B cell (primary cell): Measurements from ENCODE around the gene ROBO2. TPM values are rescaled to one million over a fixed set of nuclear protein-coding genes. Genes with fewer than 3 reads are reported as not detected.

Source experiments
- ATAC-seq: fragments of 200-7000 bp; cut with Tn5 transposase; one replicate; pipeline ENCODE4 v1.10.0; 2021; ENCODE audit warnings: low read depth, mild to moderate bottlenecking, moderate number of reproducible peaks, moderate library complexity
- CTCF ChIA-PET: fragments of 350-600 bp; sonication (Branson Sonifier 250); formaldehyde crosslinking; loops from one replicate; lab custom pipeline; 2021; ENCODE audit warnings: antibody characterized with exemption, inconsistent platforms; lab: Charles Lee
- POLR2A ChIA-PET: fragments of 350-600 bp; sonication (Branson Sonifier 250); formaldehyde crosslinking; loops from one replicate; lab custom pipeline; 2021; ENCODE audit warnings: antibody characterized with exemption; lab: Charles Lee
- DNase-seq: peaks from one replicate; pipeline ENCODE4 v3.0.0; 2013
- H2AFZ ChIP-seq: 2 replicates; pipeline ENCODE4 v1.6.1; 2012; ENCODE audit warnings: mild to moderate bottlenecking, low read depth, low read length; ENCODE audit not compliant: insufficient read depth, poor library complexity, severe bottlenecking
- H3K27ac ChIP-seq, 2 donors: 1 replicate in 1 of 2; 2 replicates in 1 of 2; pipeline ENCODE4 v1.5.1; 2012 to 2013; ENCODE audit warnings: low read length in 2 of 2, mild to moderate bottlenecking in 2 of 2, moderate library complexity in 1 of 2
- H3K27me3 ChIP-seq, 4 experiments: fragments of 200-600 bp in 1 of 4; sonication (generic) in 1 of 4; replicated peaks in 1 of 4; 1 replicate in 2 of 4; 2 replicates in 2 of 4; pipeline versions ENCODE4 v1.6.1 to v1.7.0; 2013 to 2016; ENCODE audit warnings: low read length in 3 of 4, mild to moderate bottlenecking in 2 of 4, mixed read lengths in 1 of 4, moderate library complexity in 1 of 4; ENCODE audit not compliant: insufficient read depth in 4 of 4, control insufficient read depth in 3 of 4; ENCODE audit errors: control extremely low read depth in 1 of 4
- H3K36me3 ChIP-seq, 2 experiments: replicated peaks in 1 of 2; 1 replicate in 1 of 2; 2 replicates in 1 of 2; pipeline versions ENCODE4 v1.6.1 to v1.7.1; 2013; ENCODE audit warnings: low read length in 1 of 2; ENCODE audit not compliant: insufficient read depth in 2 of 2, control insufficient read depth in 1 of 2; ENCODE audit errors: control extremely low read depth in 1 of 2, extremely low read depth in 1 of 2
- H3K4me1 ChIP-seq, 2 donors: fragments of 200-600 bp in 1 of 2; sonication (generic) in 1 of 2; 1 replicate in 1 of 2; 2 replicates in 1 of 2; pipeline versions ENCODE4 v1.5.1 to v1.6.1; 2013 to 2017; ENCODE audit warnings: low read length in 2 of 2; ENCODE audit not compliant: control insufficient read depth in 2 of 2, insufficient read depth in 2 of 2
- H3K4me2 ChIP-seq: replicated peaks from 2 replicates; pipeline ENCODE3; 2012; ENCODE audit warnings: mild to moderate bottlenecking, low read depth, low read length; ENCODE audit not compliant: poor library complexity, severe bottlenecking
- H3K4me3 ChIP-seq, 5 experiments: fragments of 200-600 bp in 1 of 5; sonication (generic) in 1 of 5; 1 replicate in 3 of 5; 2 replicates in 2 of 5; pipeline versions ENCODE4 v1.5.1 to v1.7.0; 2011 to 2016; ENCODE audit warnings: low read length in 4 of 5, mild to moderate bottlenecking in 4 of 5, low read depth in 2 of 5, control low read depth in 1 of 5, moderate library complexity in 1 of 5; ENCODE audit not compliant: insufficient read depth in 1 of 5; ENCODE audit errors: control extremely low read depth in 1 of 5, extremely low read depth in 1 of 5
- H3K79me2 ChIP-seq: fragments of 200-600 bp; sonication (generic); one replicate; pipeline ENCODE4 v1.6.0; 2016; ENCODE audit warnings: low read length; ENCODE audit not compliant: control insufficient read depth, insufficient read depth
- H3K9ac ChIP-seq: fragments of 200-600 bp; sonication (generic); 2 replicates; pipeline ENCODE4 v1.6.1; 2017; ENCODE audit warnings: mild to moderate bottlenecking, low read length, moderate library complexity
- H3K9me3 ChIP-seq, 3 donors: one replicate each; pipeline versions ENCODE4 v1.6.1 to v1.7.1; 2013; ENCODE audit warnings: low read length in 2 of 3; ENCODE audit not compliant: control insufficient read depth in 2 of 3, insufficient read depth in 1 of 3; ENCODE audit errors: control extremely low read depth in 1 of 3
- H4K20me1 ChIP-seq: 2 replicates; pipeline ENCODE4 v1.6.0; 2012; ENCODE audit warnings: mild to moderate bottlenecking, low read length; ENCODE audit not compliant: insufficient read depth, control insufficient read depth, poor library complexity, severe bottlenecking
- H3K27ac Mint-ChIP-seq: one replicate; pipeline ENCODE4 v1.8.0; 2021; ENCODE audit warnings: mixed read lengths
- H3K27me3 Mint-ChIP-seq: one replicate; pipeline ENCODE4 v1.8.0; 2021; ENCODE audit warnings: mixed read lengths
- H3K4me1 Mint-ChIP-seq: one replicate; pipeline ENCODE4 v1.8.0; 2021; ENCODE audit warnings: mixed read lengths
- H3K4me3 Mint-ChIP-seq: one replicate; pipeline ENCODE4 v1.8.0; 2021; ENCODE audit warnings: mixed read lengths
- H3K9me3 Mint-ChIP-seq: one replicate; pipeline ENCODE4 v1.8.0; 2022; ENCODE audit warnings: mixed read lengths; ENCODE audit not compliant: insufficient read depth
- EZH2 ChIP-seq: IDR thresholded peaks from 2 replicates; pipeline ENCODE4 v1.6.1; 2012; ENCODE audit warnings: borderline replicate concordance, low read depth, mild to moderate bottlenecking, moderate library complexity, low read length; ENCODE audit not compliant: insufficient read depth, poor library complexity, severe bottlenecking
- WGBS: methylation state at CpG from one replicate; pipeline ENCODE4 v1.1.5; 2013; ENCODE audit warnings: missing lambda C conversion rate; ENCODE audit not compliant: insufficient coverage; 5-methylcytosine and 5-hydroxymethylcytosine counted together
- intact Hi-C: fragments of 100-400 bp; cut with micrococcal nuclease; formaldehyde crosslinking; loops from one replicate; pipeline ENCODE4 v1.10.0; 2022
- polyA plus RNA-seq: library from polyadenylated mRNA; depleted of rRNA; stranded (reverse); fragments of >200 nt; gene quantifications from 2 replicates; pipeline ENCODE4 v1.2.3, GENCODE V29; 2012
- total RNA-seq, 2 donors: library from RNA; stranded (reverse); fragments of 120-200 nt in 1 of 2; gene quantifications; 1 replicate in 1 of 2; 2 replicates in 1 of 2; pipeline versions ENCODE4 v1.2.3 to v1.2.4, GENCODE V29; 2013 to 2022
- TF ChIP-seq, protein P1 (sequence below): fragments of 200-600 bp; IDR thresholded peaks from one replicate; pipeline ENCODE4 v1.8.0; 2022; ENCODE audit warnings: antibody characterized with exemption, mild to moderate bottlenecking

ROBO2 gene
- total and polyA plus RNA-seq, 2 donors (not counting 1 experiment from before 2014, with no cell fraction given), result not detected

- intact Hi-C loops, result no loop called here
- H3K27me3 ChIP-seq, result no peaks in the 10 kb centered on the region
- WGBS, result 86% methylated on average over 2 of the region's 2 CpGs
- POLR2A ChIA-PET, result no interaction called here
- no peak overlapping the region for H2AFZ ChIP-seq
- Mint-ChIP-seq H3K9me3 (peaks cover 3% of the 10 kb centered on the region), H3K27me3 (no peaks in the 10 kb centered on the region), H3K27ac (no peak overlapping the region), H3K4me1 (no peaks in the 10 kb centered on the region), H3K4me3 (no peak overlapping the region)
- CTCF ChIA-PET, result no interaction called here
- H3K36me3 ChIP-seq, result no peaks in the 10 kb centered on the region
- H3K4me3 ChIP-seq, result no peak overlapping the region
- no peak for TF ChIP-seq EZH2
- TF ChIP-seq, protein P1, sequence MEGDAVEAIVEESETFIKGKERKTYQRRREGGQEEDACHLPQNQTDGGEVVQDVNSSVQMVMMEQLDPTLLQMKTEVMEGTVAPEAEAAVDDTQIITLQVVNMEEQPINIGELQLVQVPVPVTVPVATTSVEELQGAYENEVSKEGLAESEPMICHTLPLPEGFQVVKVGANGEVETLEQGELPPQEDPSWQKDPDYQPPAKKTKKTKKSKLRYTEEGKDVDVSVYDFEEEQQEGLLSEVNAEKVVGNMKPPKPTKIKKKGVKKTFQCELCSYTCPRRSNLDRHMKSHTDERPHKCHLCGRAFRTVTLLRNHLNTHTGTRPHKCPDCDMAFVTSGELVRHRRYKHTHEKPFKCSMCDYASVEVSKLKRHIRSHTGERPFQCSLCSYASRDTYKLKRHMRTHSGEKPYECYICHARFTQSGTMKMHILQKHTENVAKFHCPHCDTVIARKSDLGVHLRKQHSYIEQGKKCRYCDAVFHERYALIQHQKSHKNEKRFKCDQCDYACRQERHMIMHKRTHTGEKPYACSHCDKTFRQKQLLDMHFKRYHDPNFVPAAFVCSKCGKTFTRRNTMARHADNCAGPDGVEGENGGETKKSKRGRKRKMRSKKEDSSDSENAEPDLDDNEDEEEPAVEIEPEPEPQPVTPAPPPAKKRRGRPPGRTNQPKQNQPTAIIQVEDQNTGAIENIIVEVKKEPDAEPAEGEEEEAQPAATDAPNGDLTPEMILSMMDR, result no peak
- no peaks in the 10 kb centered on the region for H4K20me1 ChIP-seq
- no peak overlapping the region for H3K27ac ChIP-seq
- no peak for ATAC-seq
- H3K4me2 ChIP-seq, result no peak overlapping the region
- no peaks in the 10 kb centered on the region for H3K79me2 ChIP-seq
- peaks cover 0 to 2% (median 0%) of the 10 kb centered on the region in 3 donors for H3K9me3 ChIP-seq
- no peak for DNase-seq
- no peak overlapping the region for H3K9ac ChIP-seq
- no peaks in the 10 kb centered on the region for H3K4me1 ChIP-seq
Measured at GRCh38 chr3:76997733-76998132, 42.2 kb upstream of the ROBO2 start.

GRCh38 chr3:76998555-76998954 is 41.3 kb upstream of the ROBO2 start:
- no peak overlapping the region for H3K27ac Mint-ChIP-seq
- ATAC-seq (no peak), DNase-seq (no peak)
- no peak overlapping the region for H3K4me3 Mint-ChIP-seq
- Histone ChIP-seq H3K79me2 (no peaks in the 10 kb centered on the region), H3K27ac (no peak overlapping the region), H3K4me1 (no peaks in the 10 kb centered on the region), H3K9ac (no peak overlapping the region), H4K20me1 (no peaks in the 10 kb centered on the region), H3K36me3 (no peaks in the 10 kb centered on the region), H3K4me2 (no peak overlapping the region), H2AFZ (no peak overlapping the region), H3K9me3 (no peaks in the 10 kb centered on the region), H3K4me3 (no peak overlapping the region), H3K27me3 (no peaks in the 10 kb centered on the region)
- H3K4me1 Mint-ChIP-seq, result no peaks in the 10 kb centered on the region
- no CpG with 5 or more reads among the region's 3 CpGs for WGBS
- TF ChIP-seq EZH2, result no peak
- TF ChIP-seq, protein P1, result no peak
- POLR2A ChIA-PET, result no interaction called here
- intact Hi-C loops, result no loop called here
- CTCF ChIA-PET, result no interaction called here
- peaks cover 3% of the 10 kb centered on the region for H3K9me3 Mint-ChIP-seq
- H3K27me3 Mint-ChIP-seq, result no peaks in the 10 kb centered on the region
